Subcutaneous abdominal adipose tissue (tissue), 5 donors: Measurements from ENCODE around the gene STAT4.

Experiments used
- H3K27ac ChIP-seq: one replicate; pipeline ENCODE4 v1.7.0; 2013; ENCODE audit warnings: low read depth, mild to moderate bottlenecking, inconsistent platforms, low read length, moderate library complexity
- H3K27me3 ChIP-seq, 5 donors: one replicate each; pipeline ENCODE4 v1.7.0; 2013; ENCODE audit warnings: low read length in 5 of 5, inconsistent platforms in 1 of 5; ENCODE audit not compliant: control insufficient read depth in 5 of 5, insufficient read depth in 4 of 5
- H3K36me3 ChIP-seq, 5 donors: one replicate each; pipeline ENCODE4 v1.7.0; 2013; ENCODE audit warnings: low read length in 5 of 5; ENCODE audit not compliant: control insufficient read depth in 5 of 5, insufficient read depth in 5 of 5
- H3K4me1 ChIP-seq, 5 donors: one replicate each; pipeline ENCODE4 v1.7.0; 2013; ENCODE audit warnings: low read length in 5 of 5, mild to moderate bottlenecking in 3 of 5, moderate library complexity in 1 of 5; ENCODE audit not compliant: control insufficient read depth in 5 of 5, insufficient read depth in 5 of 5
- H3K4me3 ChIP-seq, 5 donors: one replicate each; pipeline ENCODE4 v1.7.0; 2013; ENCODE audit warnings: low read length in 5 of 5, low read depth in 1 of 5
- H3K9ac ChIP-seq, 5 donors: one replicate each; pipeline ENCODE4 v1.7.0; 2013; ENCODE audit warnings: low read length in 5 of 5, mild to moderate bottlenecking in 4 of 5, moderate library complexity in 3 of 5
- H3K9me3 ChIP-seq, 5 donors: one replicate each; pipeline ENCODE4 v1.7.0; 2013; ENCODE audit warnings: low read length in 5 of 5; ENCODE audit not compliant: control insufficient read depth in 5 of 5
- donor health status: healthy.
- donor health status: healthy.
- donor health status: healthy.
- donor health status: healthy.
- donor health status: healthy.

The STAT4 gene

GRCh38 chr2:190990132-190990531 lies 160.7 kb downstream of the STAT4 start:
- H3K27me3 ChIP-seq = no peaks in the 10 kb centered on the region
- H3K4me1 ChIP-seq = peaks cover 0 to 4% (median 0%) of the 10 kb centered on the region in 5 donors
- peaks cover 37 to 98% (median 89%) of the 10 kb centered on the region in 5 donors for H3K36me3 ChIP-seq
- no peaks in the 10 kb centered on the region for H3K9me3 ChIP-seq
- no peak overlapping the region for H3K4me3 ChIP-seq
- H3K9ac ChIP-seq = no peak overlapping the region
- H3K27ac ChIP-seq = no peak overlapping the region

- no peak overlapping the region for H3K4me3 ChIP-seq
- no peak overlapping the region for H3K27ac ChIP-seq
- H3K9ac ChIP-seq = peak overlapping the region in 1 of 5 donors; percentile 19
- no peaks in the 10 kb centered on the region for H3K27me3 ChIP-seq
- peaks cover 37 to 99% (median 91%) of the 10 kb centered on the region in 5 donors for H3K36me3 ChIP-seq
- H3K9me3 ChIP-seq = no peaks in the 10 kb centered on the region
- peaks cover 0 to 4% (median 0%) of the 10 kb centered on the region in 5 donors for H3K4me1 ChIP-seq
Measured at GRCh38 chr2:190988910-190989309, 161.9 kb downstream of the STAT4 start.

GRCh38 chr2:190987938-190988337 lies 162.9 kb downstream of the STAT4 start:
- no peak overlapping the region for H3K9ac ChIP-seq
- no peak overlapping the region for H3K4me3 ChIP-seq
- peaks cover 39 to 99% (median 91%) of the 10 kb centered on the region in 5 donors for H3K36me3 ChIP-seq
- no peak overlapping the region for H3K27ac ChIP-seq
- H3K4me1 ChIP-seq = peaks cover 0 to 4% (median 0%) of the 10 kb centered on the region in 5 donors
- no peaks in the 10 kb centered on the region for H3K27me3 ChIP-seq
- H3K9me3 ChIP-seq = no peaks in the 10 kb centered on the region

- Histone ChIP-seq H3K27me3 (no peaks in the 10 kb centered on the region), H3K9ac (no peak overlapping the region), H3K4me3 (no peak overlapping the region), H3K4me1 (peaks cover 0 to 4% (median 0%) of the 10 kb centered on the region in 5 donors), H3K9me3 (no peaks in the 10 kb centered on the region), H3K36me3 (peaks cover 44 to 100% (median 92%) of the 10 kb centered on the region in 5 donors), H3K27ac (no peak overlapping the region)
Measured at GRCh38 chr2:190987116-190987515, 163.7 kb downstream of the STAT4 start.

- Histone ChIP-seq H3K9me3 (no peaks in the 10 kb centered on the region), H3K4me1 (peaks cover 0 to 4% (median 0%) of the 10 kb centered on the region in 5 donors), H3K27me3 (no peaks in the 10 kb centered on the region), H3K4me3 (no peak overlapping the region), H3K9ac (no peak overlapping the region), H3K27ac (no peak overlapping the region), H3K36me3 (peaks cover 51 to 99% (median 96%) of the 10 kb centered on the region in 5 donors)
Measured at GRCh38 chr2:190986221-190986953, 164.4 kb downstream of the STAT4 start.

GRCh38 chr2:190984595-190984994 lies 166.2 kb downstream of the STAT4 start:
- Histone ChIP-seq H3K9me3 (no peaks in the 10 kb centered on the region), H3K4me3 (no peak overlapping the region), H3K27me3 (no peaks in the 10 kb centered on the region), H3K9ac (no peak overlapping the region), H3K4me1 (peaks cover 0 to 15% (median 0%) of the 10 kb centered on the region in 5 donors), H3K27ac (no peak overlapping the region), H3K36me3 (peaks cover 51 to 99% (median 96%) of the 10 kb centered on the region in 5 donors)

- Histone ChIP-seq H3K4me1 (peaks cover 0 to 20% (median 0%) of the 10 kb centered on the region in 5 donors), H3K36me3 (peaks cover 58 to 99% (median 97%) of the 10 kb centered on the region in 5 donors), H3K27ac (no peak overlapping the region)
Measured at GRCh38 chr2:190982262-190983034, 168.3 kb downstream of the STAT4 start.

GRCh38 chr2:190981733-190982132 lies 169.1 kb downstream of the STAT4 start:
- no peaks in the 10 kb centered on the region for H3K9me3 ChIP-seq
- H3K36me3 ChIP-seq = peaks cover 55 to 98% (median 96%) of the 10 kb centered on the region in 5 donors
- no peak overlapping the region for H3K4me3 ChIP-seq
- no peak overlapping the region for H3K27ac ChIP-seq
- no peaks in the 10 kb centered on the region for H3K27me3 ChIP-seq
- peaks cover 0 to 20% (median 0%) of the 10 kb centered on the region in 5 donors for H3K4me1 ChIP-seq
- H3K9ac ChIP-seq = no peak overlapping the region

More at GRCh38 chr2:190982262-190983034, 168.3 kb downstream of the STAT4 start:
- Histone ChIP-seq H3K27me3 (no peaks in the 10 kb centered on the region), H3K9me3 (no peaks in the 10 kb centered on the region), H3K4me3 (no peak overlapping the region), H3K9ac (no peak overlapping the region)

GRCh38 chr2:190981333-190981732 lies 169.5 kb downstream of the STAT4 start:
- H3K27ac ChIP-seq = no peak overlapping the region
- H3K4me1 ChIP-seq = peaks cover 0 to 20% (median 0%) of the 10 kb centered on the region in 5 donors
- H3K9me3 ChIP-seq = no peaks in the 10 kb centered on the region
- H3K27me3 ChIP-seq = no peaks in the 10 kb centered on the region
- peaks cover 59 to 98% (median 96%) of the 10 kb centered on the region in 5 donors for H3K36me3 ChIP-seq
- H3K4me3 ChIP-seq = no peak overlapping the region
- H3K9ac ChIP-seq = no peak overlapping the region
